Loucy (cell line): ENCODE results near the gene SNX24.

ENCODE experiments used
- H2AFZ ChIP-seq: fragments of 200-600 bp; sonication (generic); 2 replicates; pipeline ENCODE4 v1.6.0; 2016; ENCODE audit warnings: antibody characterized with exemption, mild to moderate bottlenecking, low read length, moderate library complexity
- H3F3A ChIP-seq: fragments of 200-600 bp; 2 replicates; pipeline ENCODE4 v1.6.0; 2016; ENCODE audit warnings: antibody characterized with exemption, low read depth, mild to moderate bottlenecking
- H3K27me3 ChIP-seq: fragments of 200-600 bp; sonication (generic); 2 replicates; pipeline ENCODE4 v1.6.1; 2014; ENCODE audit warnings: low read length, mild to moderate bottlenecking; ENCODE audit not compliant: insufficient read depth, poor library complexity, severe bottlenecking
- H3K36me3 ChIP-seq: fragments of 200-600 bp; sonication (generic); 2 replicates; pipeline ENCODE4 v1.6.1; 2016; ENCODE audit warnings: low read length; ENCODE audit not compliant: insufficient read depth
- H3K4me1 ChIP-seq: fragments of 200-600 bp; sonication (generic); 2 replicates; pipeline ENCODE4 v1.5.1; 2014; ENCODE audit warnings: low read length, mild to moderate bottlenecking; ENCODE audit not compliant: insufficient read depth, poor library complexity, severe bottlenecking
- H3K4me2 ChIP-seq: fragments of 200-600 bp; sonication (generic); 2 replicates; pipeline ENCODE4 v1.6.0; 2014; ENCODE audit warnings: antibody characterized with exemption, low read length, low read depth, mild to moderate bottlenecking; ENCODE audit not compliant: poor library complexity, severe bottlenecking
- H3K4me3 ChIP-seq: fragments of 200-600 bp; sonication (generic); 2 replicates; pipeline ENCODE4 v1.5.1; 2014; ENCODE audit warnings: low read length, mild to moderate bottlenecking, mixed read lengths; ENCODE audit not compliant: poor library complexity, severe bottlenecking
- H3K79me2 ChIP-seq: fragments of 200-600 bp; sonication (generic); 2 replicates; pipeline ENCODE4 v1.6.1; 2014; ENCODE audit warnings: low read length; ENCODE audit not compliant: insufficient read depth
- H3K9ac ChIP-seq: fragments of 200-600 bp; sonication (generic); 2 replicates; pipeline ENCODE4 v1.6.0; 2014; ENCODE audit warnings: mild to moderate bottlenecking, low read depth, low read length, moderate library complexity; ENCODE audit not compliant: poor library complexity, severe bottlenecking
- H3K9me2 ChIP-seq: fragments of 200-600 bp; sonication (generic); replicated peaks from 2 replicates; pipeline ENCODE4 v1.6.1; 2016; ENCODE audit warnings: low read depth, low read length, mixed read lengths
- H3K9me3 ChIP-seq: fragments of 200-600 bp; sonication (generic); 2 replicates; pipeline ENCODE4 v1.6.1; 2014; ENCODE audit warnings: mild to moderate bottlenecking, antibody characterized with exemption, low read length, low read depth; ENCODE audit not compliant: insufficient read depth
- H4K20me1 ChIP-seq: fragments of 200-600 bp; sonication (generic); 2 replicates; pipeline ENCODE4 v1.6.0; 2014; ENCODE audit warnings: antibody characterized with exemption, low read length, mild to moderate bottlenecking; ENCODE audit not compliant: insufficient read depth, poor library complexity, severe bottlenecking
- EZH2phosphoT487 ChIP-seq: fragments of 200-600 bp; IDR thresholded peaks from 2 replicates; pipeline ENCODE4 v1.6.1; 2018; ENCODE audit warnings: antibody characterized with exemption, mild to moderate bottlenecking, moderate library complexity, borderline replicate concordance
- TF ChIP-seq, protein P1 (sequence below): fragments of 200-600 bp; sonication (generic); conservative IDR thresholded peaks from 2 replicates; pipeline ENCODE4 v1.5.1; 2014; ENCODE audit warnings: mild to moderate bottlenecking, antibody characterized with exemption, low read length

SNX24 gene

DNA sequence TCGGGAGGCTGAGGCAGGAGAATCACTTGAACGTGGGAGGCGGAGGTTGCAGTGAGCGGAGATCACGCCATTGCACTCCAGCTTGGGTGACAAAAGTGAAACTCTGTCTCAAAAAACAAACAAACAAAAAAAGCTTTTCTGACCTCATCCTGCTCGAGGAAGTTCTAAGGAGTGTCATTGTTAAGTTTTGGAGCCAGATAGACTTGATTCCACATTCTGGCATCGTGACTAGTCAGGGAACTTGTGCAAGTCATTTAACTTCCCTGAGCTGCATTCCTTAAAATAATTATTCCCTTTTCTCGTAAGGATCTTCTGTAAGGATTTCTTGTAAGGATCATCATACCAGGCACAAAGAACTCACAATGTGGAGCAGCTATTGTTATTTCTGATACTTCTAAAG, 26.2 kb downstream of the SNX24 start:
- TF ChIP-seq, protein P1, sequence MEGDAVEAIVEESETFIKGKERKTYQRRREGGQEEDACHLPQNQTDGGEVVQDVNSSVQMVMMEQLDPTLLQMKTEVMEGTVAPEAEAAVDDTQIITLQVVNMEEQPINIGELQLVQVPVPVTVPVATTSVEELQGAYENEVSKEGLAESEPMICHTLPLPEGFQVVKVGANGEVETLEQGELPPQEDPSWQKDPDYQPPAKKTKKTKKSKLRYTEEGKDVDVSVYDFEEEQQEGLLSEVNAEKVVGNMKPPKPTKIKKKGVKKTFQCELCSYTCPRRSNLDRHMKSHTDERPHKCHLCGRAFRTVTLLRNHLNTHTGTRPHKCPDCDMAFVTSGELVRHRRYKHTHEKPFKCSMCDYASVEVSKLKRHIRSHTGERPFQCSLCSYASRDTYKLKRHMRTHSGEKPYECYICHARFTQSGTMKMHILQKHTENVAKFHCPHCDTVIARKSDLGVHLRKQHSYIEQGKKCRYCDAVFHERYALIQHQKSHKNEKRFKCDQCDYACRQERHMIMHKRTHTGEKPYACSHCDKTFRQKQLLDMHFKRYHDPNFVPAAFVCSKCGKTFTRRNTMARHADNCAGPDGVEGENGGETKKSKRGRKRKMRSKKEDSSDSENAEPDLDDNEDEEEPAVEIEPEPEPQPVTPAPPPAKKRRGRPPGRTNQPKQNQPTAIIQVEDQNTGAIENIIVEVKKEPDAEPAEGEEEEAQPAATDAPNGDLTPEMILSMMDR = no peak
- TF ChIP-seq EZH2phosphoT487 = no peak
- H3K4me2 ChIP-seq = no peak overlapping the region

DNA sequence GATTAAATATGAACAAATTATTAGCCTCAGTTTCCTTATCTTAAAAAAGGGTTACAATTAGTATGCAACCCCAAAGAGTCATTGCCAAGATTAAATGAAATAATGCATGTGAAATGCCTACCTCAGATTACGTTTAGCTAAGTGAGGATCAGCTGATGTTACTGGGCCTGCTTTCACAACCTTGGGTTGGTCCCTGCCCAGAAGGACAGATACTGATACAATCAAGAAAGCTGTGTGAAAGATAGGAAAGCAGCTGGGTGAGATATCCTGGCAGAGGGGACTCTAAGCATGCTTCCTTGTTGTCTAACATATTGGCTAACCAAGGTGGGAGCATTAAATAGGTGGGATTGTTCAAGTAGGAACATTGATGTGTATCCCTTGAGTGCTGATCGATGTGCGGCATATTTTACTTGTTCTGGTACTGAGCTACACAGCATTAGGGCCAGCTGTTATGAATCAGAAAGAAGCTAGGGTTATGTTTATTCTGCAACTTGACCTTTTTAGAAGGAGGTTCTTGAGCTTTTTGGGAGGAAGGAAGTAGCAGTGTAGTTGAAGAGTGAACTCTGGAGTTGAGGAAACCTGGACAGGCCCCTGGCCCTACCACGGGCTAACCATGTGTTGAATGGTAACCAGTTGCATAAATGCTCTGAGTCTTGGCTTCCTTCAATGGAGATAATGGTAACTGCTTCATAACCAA, 28.9 kb downstream of the SNX24 start:
- Histone ChIP-seq H3K27me3 (no peaks in the 10 kb centered on the region), H3K9ac (no peak overlapping the region), H3K9me3 (no peaks in the 10 kb centered on the region), H3K4me1 (no peaks in the 10 kb centered on the region), H3K9me2 (no peaks in the 10 kb centered on the region), H2AFZ (no peak overlapping the region), H3K36me3 (no peaks in the 10 kb centered on the region), H3K4me2 (no peak overlapping the region), H3K79me2 (no peaks in the 10 kb centered on the region), H4K20me1 (no peaks in the 10 kb centered on the region), H3F3A (no peaks in the 10 kb centered on the region), H3K4me3 (no peak overlapping the region)
- TF ChIP-seq, protein P1 = no peak
- TF ChIP-seq EZH2phosphoT487 = no peak

More for the DNA sequence above, 26.2 kb downstream of the SNX24 start:
- H3K79me2 ChIP-seq = no peaks in the 10 kb centered on the region
- H3K27me3 ChIP-seq = no peaks in the 10 kb centered on the region
- H2AFZ ChIP-seq = no peak overlapping the region
- no peak overlapping the region for H3K9ac ChIP-seq
- H4K20me1 ChIP-seq = no peaks in the 10 kb centered on the region
- H3K9me3 ChIP-seq = no peaks in the 10 kb centered on the region
- H3K9me2 ChIP-seq = no peaks in the 10 kb centered on the region
- no peaks in the 10 kb centered on the region for H3K4me1 ChIP-seq
- no peaks in the 10 kb centered on the region for H3F3A ChIP-seq
- no peaks in the 10 kb centered on the region for H3K36me3 ChIP-seq
- H3K4me3 ChIP-seq = no peak overlapping the region

DNA sequence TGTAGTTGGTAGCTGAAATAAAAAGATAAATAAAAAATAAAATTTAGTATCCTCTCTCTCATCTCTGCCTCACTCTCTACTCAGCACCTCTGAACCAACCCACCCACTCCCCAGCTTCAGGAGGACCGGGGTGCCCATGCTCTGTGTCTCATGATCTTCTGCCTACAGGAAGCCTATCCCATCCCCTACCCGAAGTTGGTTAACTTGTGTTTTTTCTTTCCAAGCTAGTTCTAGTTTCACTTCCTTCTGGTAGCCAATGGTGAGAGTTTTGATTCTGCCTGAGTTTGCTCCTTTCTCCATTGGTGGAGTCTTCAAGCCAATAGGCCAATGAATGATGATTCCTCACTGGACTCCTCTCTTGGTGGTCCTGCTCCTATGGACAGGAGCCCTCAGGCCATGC, 32.1 kb downstream of the SNX24 start:
- no peak overlapping the region for H3K4me3 ChIP-seq
- H3K9me2 ChIP-seq = no peaks in the 10 kb centered on the region
- no peaks in the 10 kb centered on the region for H3K4me1 ChIP-seq
- H3K9ac ChIP-seq = no peak overlapping the region
- H3F3A ChIP-seq = no peaks in the 10 kb centered on the region
- no peak overlapping the region for H2AFZ ChIP-seq
- H3K4me2 ChIP-seq = no peak overlapping the region
- H3K9me3 ChIP-seq = no peaks in the 10 kb centered on the region
- H4K20me1 ChIP-seq = no peaks in the 10 kb centered on the region
- TF ChIP-seq, protein P1 = no peak
- TF ChIP-seq EZH2phosphoT487 = no peak
- no peaks in the 10 kb centered on the region for H3K36me3 ChIP-seq
- no peaks in the 10 kb centered on the region for H3K79me2 ChIP-seq
- no peaks in the 10 kb centered on the region for H3K27me3 ChIP-seq
